ENCODE measurements around the gene SCIMP.
"Not testable (repeated sequence)": the region's sequence is repeated elsewhere in the genome, so short reads cannot be mapped to it uniquely, and the experiment has no call there.

The SCIMP gene

GRCh38 chr17:5225668-5226457 lies 8.8 kb downstream of the SCIMP start:
- no peak for DNase-seq (ENCODE audit: extremely low spot score)
- POLR2A ChIA-PET, result interaction anchor here (0.6 to 2.5 kb wide), 9 partner anchors 9 to 1993 kb away, joined by 3 to 18 read pairs (median 5); partner anchors contain the start of genes RNF167, SCIMP and SLC25A11
- CTCF ChIA-PET, result interaction anchor here (1.0 to 6.1 kb wide), 7 partner anchors 11 to 34 kb away, joined by 3 to 89 read pairs (median 5); partner anchors contain the start of genes SCIMP and ZNF594
- no peak for TF ChIP-seq CTCF (IDR thresholded peaks at IDR 0.05; ENCODE audit: control extremely low read depth, extremely low read depth, low read depth, missing control alignments)

GRCh38 chr17:5221912-5222311 lies 12.7 kb downstream of the SCIMP start:
- CTCF ChIA-PET, result interaction anchor here (2.1 kb wide), 1 partner anchor 11 kb away, joined by 6 read pairs; no protein-coding TSS in a partner anchor
- DNase-seq (ENCODE audit: extremely low spot score); POLR2A ChIA-PET: not testable (repeated sequence)

GRCh38 chr17:5220074-5220473 lies 14.6 kb downstream of the SCIMP start:
- ChIA-PET POLR2A (interaction anchor here (0.6 to 1.0 kb wide), 2 partner anchors 9 to 75 kb away, joined by 3 to 4 read pairs; no protein-coding TSS in a partner anchor), CTCF (interaction anchor here (0.9 to 2.1 kb wide), 4 partner anchors 9 to 28 kb away, joined by 3 to 8 read pairs (median 4); partner anchors contain the start of gene SCIMP)
- no peak for TF ChIP-seq CTCF (IDR thresholded peaks at IDR 0.05; ENCODE audit: control extremely low read depth, extremely low read depth, low read depth, missing control alignments)
- no peak for DNase-seq (ENCODE audit: extremely low spot score)

- POLR2A ChIA-PET, result interaction anchor here (0.6 to 1.0 kb wide), 2 partner anchors 9 to 75 kb away, joined by 3 to 4 read pairs; no protein-coding TSS in a partner anchor
These were observed 15.1 kb downstream of the SCIMP start for GRCh38 chr17:5219536-5219935.

GRCh38 chr17:5217562-5217961 lies 17.1 kb downstream of the SCIMP start:
- not testable (repeated sequence) for DNase-seq (ENCODE audit: extremely low spot score)
- ChIA-PET POLR2A (interaction anchor here (0.5 to 1.5 kb wide), 2 partner anchors 8 to 11 kb away, joined by 7 to 8 read pairs; no protein-coding TSS in a partner anchor), CTCF (interaction anchor here (1.0 to 1.3 kb wide), 2 partner anchors 12 to 23 kb away, joined by 3 read pairs; no protein-coding TSS in a partner anchor)

More at GRCh38 chr17:5219536-5219935, 15.1 kb downstream of the SCIMP start:
- CTCF ChIA-PET, result interaction anchor here (0.9 to 2.1 kb wide), 4 partner anchors 8 to 27 kb away, joined by 3 to 8 read pairs (median 4); partner anchors contain the start of gene SCIMP
- DNase-seq (ENCODE audit: extremely low spot score), result no peak
- TF ChIP-seq CTCF (IDR thresholded peaks at IDR 0.05; ENCODE audit: control extremely low read depth, extremely low read depth, low read depth, missing control alignments), result no peak

GRCh38 chr17:5211458-5211857 lies 23.2 kb downstream of the SCIMP start:
- CTCF ChIA-PET, result interaction anchor here (0.7 to 5.3 kb wide), 9 partner anchors 9 to 148 kb away, joined by 3 to 46 read pairs (median 5); no protein-coding TSS in a partner anchor
- POLR2A ChIA-PET, result interaction anchor here (0.7 to 1.5 kb wide), 5 partner anchors 12 to 19 kb away, joined by 3 to 10 read pairs (median 4); no protein-coding TSS in a partner anchor
- no peak for DNase-seq (ENCODE audit: extremely low spot score)

More at GRCh38 chr17:5211458-5211857, 23.2 kb downstream of the SCIMP start:
- no peak for TF ChIP-seq CTCF (IDR thresholded peaks at IDR 0.05; ENCODE audit: control extremely low read depth, extremely low read depth, low read depth, missing control alignments)
